GM19467 (cell line): Measurements from ENCODE around the gene TMC2.

Experiments used
- ATAC-seq: cut with Tn5 transposase; IDR thresholded peaks from one replicate; pipeline ENCODE4 v1.9.1; 2021; ENCODE audit warnings: mild to moderate bottlenecking, moderate library complexity; ENCODE audit not compliant: unreplicated experiment

The TMC2 gene

DNA sequence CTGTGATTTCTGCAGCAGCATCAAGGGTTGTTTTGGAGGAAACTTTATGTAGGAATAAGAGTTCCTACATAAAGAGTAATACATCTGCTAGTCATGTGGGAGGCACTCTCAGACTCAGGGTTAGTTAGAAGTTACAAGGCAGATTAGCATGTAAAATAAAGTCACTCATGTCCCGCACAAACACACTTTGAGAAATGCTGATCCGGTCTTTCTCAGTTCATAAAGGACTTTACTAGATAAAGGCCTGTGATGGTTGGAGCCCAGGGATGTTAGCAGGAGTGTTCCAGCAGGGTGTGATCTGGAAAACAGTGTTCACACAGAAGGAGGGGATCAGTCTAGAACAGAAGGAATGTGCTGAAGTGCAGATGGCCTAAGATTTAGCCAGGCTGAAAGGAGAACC, 83.0 kb downstream of the TMC2 start:
- ATAC-seq, result no peak

DNA sequence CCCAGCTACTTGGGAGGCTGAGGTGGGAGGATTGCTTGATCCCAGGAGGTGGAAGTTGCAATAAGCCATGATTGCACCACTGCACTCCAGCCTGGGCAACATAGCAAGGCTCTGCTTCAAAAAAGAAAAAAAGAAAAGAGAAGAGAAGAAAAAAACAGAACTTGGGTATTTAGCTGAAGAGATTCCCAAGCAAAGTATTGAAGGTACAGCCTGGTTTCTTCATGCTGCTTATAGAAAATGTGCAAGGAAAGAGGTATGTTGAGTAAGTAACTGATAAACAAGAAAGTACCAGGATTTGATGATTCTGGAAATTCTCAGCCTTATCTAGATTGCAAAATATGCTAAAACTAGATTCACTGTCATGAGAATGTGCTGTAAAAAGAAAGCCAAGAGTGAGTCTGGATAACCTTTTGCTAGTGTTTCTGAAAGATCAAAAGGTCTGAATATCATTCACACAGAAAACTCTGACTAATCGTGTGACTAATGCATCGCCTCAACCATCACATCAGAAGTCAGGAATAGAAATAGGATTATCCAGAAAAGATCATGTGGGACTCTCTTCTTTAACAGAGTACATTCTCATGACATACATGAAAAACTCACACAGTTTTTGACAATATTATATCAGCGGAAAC, 83.7 kb downstream of the TMC2 start:
- ATAC-seq, result no peak

DNA sequence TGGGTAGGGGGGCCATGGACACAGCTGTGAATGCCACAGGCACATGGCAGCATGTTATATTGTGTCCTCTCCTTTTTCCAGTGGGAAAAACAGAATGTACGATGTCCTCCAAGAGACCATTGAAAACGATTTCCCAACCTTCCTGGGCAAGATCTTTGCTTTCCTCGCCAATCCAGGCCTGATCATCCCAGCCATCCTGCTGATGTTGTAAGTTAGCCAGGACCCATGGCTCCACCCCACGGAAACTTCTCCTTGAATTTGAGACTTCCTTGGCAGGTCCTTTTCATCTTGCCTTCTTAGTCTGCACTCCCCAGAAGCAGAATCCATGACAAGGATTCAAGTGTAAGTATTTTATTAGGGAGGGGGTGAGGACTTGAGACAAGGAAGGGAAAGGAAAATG, 87.8 kb downstream of the TMC2 start:
- ATAC-seq, result no peak

DNA sequence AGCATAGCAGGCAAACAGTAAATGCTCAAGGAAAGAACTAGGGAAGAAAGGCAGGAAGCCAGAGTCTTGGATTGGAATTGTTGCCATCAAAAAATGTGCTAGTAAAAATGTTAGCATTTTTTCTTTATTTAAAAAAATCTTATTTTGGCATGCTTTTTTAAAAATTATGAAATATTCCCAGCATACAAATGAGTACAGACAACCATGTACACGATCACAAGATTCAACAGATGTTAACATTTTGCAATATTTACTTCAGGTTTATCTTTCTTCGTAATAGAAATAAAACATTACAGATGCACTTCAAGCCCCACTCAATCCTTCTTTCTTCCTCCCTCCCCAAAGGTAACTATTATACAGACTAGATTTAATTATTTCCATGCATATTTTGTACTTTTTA, 88.7 kb downstream of the TMC2 start:
- no peak for ATAC-seq

GRCh38 chr20:2626853-2627541, 90.6 kb downstream of the TMC2 start:
- ATAC-seq, result no peak

GRCh38 chr20:2631228-2631627, 94.9 kb downstream of the TMC2 start:
- no peak for ATAC-seq

DNA sequence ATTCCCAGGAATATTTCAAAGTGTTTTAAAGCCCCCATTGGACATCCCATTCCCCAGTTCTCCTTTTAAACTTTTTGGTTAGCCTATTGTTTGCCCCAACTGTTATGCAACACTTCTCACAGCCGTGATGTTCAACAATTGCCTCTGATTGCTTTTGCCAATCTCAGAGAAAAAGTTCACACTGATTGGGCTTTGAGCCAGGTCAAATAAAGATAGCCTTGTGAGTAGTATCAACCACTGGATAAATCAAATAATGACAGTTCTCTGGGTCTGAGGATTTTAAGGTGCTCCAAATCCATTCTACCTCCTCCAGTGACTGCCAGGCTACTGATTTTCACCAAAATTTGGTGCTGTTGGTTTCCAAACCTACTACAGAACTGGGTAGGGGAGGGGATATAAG, 97.0 kb downstream of the TMC2 start:
- no peak for ATAC-seq

GRCh38 chr20:2637246-2637645, 100.9 kb downstream of the TMC2 start:
- ATAC-seq, result no peak

DNA sequence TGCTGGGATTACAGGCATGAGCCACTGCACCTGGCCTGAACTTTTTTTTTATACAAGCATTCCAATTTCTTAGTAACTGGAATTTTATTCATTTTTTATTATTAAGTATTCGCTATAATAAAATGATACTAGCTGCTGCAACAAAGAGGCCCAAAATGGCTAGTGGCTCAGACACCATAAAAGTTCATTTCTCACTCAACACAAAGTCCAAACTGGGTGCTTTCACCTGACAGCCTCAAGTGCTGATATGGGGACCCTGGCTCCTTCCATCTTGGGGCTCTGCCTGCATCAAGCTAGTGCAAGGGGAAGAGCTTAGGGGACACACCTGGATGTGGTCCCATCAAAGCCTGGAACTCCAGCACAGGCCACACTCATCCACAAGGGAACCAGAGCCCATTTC, 103.9 kb downstream of the TMC2 start:
- no peak for ATAC-seq

DNA sequence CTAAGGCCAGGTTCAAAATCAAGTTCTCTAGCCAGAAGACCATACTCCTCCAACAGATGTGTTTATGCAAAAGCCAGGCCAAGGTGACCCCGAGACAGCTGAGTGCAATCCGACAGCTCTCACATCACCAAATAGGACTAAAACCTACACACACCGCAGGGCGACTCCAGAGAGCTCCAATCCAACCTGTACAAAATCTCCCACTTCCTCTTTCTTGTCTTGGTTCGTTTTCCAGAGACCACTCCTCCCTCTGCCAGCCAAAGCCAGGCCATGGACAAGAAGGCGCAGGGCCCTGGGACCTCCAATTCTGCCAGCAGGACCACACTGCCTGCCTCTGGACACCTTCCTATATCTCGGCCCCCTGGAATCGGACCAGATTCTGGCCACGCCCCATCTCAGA, 104.5 kb downstream of the TMC2 start:
- ATAC-seq, result no peak

DNA sequence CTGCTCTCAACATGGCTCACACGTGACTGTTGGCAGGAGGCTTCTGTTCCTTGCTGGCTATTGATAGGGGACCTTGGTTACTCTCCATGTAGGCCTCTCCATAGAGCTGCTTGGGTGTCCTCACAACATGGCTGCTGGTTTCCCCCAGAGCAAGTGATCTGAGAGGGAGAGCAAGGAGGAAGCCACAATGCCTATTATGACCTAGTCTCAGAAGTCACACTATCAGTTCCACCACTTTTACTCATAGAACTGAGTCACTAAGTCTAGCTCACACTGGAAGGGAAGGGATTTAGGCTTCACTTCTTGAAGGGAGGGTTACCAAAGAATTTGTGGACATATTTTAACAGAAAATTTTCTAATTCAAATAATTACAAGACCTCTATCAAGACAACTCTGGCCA, 107.3 kb downstream of the TMC2 start:
- no peak for ATAC-seq

DNA sequence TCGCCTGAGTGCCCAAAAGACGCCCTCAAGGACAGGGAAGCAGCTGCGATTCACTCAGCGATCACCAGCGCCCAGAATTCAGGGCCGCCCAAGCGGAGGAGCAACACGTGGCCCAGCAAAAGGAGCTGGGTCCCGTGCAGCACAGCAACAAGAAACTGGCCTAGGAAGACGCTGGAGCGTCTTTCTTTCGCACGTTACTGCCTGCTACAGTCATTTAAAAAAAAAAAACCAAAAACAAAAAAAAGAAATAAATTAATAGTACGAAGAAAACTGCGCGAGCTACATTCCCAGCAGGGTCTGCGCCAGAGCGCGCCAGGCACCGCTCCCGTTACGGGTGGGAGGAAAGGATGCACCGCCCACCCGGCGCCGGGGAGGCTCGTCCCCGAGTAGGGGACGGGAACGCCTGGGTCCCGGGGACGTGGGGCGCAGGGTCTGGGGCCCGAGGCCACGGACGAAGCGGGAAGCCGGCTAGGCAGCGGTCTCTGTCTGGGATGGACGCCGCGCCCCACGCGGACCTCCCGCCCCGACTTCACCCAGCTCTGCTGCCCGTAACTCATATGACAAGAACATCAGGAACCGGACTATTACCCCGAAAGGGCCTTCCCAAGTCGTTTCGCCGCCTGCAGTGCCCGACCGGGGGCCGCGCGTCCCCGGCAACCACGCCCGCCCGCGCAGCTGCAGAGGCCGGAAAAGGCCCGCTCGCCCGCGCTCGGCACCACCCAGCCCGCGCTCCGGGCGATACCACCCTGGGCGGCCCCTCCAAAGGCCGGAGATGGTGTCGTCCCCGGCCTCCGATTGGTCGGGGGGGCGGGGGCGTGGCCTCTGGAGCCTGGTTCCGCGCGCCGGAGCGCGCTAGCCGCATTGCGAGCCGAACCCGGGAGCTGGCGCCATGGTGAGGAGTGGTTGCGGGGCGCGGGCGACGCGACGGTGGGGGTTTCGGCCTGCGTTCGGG, 115.7 kb downstream of the TMC2 start, which contains the start of gene NOP56:
NOP56 (plus strand) TSS at position 861 of the 952 bp plus-strand sequence; CDS start at position 890, 29 bp downstream.
- peak; percentile 79 for ATAC-seq

- ATAC-seq, result peak; percentile 32
These were observed 116.6 kb downstream of the TMC2 start for GRCh38 chr20:2652724-2653555.

DNA sequence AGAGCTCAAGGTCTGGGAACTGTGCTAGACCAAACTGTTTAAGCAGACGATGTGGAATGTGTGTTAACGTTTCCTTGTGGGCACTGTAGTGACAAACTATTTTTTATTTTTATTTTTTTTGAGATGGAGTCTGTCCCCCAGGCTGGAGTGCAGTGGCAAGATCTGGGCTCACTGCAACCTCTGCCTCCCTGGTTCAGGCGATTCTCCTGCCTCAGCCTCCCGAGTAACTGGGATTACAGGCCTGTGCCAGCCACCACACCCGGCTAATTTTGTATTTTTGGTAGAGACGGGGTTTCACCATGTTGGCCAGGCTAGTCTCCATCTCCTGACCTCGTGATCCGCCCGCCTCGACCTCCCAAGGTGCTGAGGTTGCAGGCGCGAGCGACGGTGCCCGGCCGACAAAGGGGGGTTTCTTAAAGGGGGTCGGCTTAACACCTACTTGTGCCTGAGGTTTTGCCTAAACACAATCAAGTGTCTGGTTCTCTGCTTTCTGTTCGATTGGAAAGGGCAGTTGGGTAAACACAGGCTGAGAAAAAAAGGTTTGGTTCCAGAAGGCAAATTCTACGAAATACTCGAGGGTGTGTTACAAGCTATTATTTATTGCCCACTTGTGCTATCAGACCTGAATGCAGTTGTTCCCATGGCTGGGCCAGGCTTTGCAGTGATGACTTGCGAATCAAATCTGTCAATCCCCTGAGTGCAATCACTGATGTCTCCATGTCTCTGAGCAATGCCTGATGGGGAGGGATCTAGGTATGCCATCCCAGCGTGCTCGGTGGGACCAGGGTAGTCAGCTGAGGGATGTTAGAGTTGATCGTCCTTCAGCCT, 117.4 kb downstream of the TMC2 start:
- no peak for ATAC-seq

DNA sequence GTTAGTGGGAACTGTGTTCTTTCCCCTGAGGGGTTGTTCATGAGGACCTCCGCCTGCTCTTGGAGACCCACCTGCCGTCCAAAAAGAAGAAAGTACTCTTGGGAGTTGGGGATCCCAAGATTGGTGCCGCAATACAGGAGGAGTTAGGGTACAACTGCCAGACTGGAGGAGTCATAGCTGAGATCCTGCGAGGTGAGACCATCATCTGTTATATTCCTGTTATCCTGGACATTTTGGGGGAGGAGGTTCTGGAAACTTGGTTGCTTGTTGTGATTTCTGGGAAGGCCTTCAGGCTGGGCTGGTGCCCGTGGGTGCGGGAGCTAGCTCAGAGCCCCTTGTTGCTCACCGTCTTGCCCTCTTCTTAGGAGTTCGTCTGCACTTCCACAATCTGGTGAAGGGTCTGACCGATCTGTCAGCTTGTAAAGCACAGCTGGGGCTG, 118.0 kb downstream of the TMC2 start:
- ATAC-seq, result no peak

GRCh38 chr20:2654831-2655230, 118.5 kb downstream of the TMC2 start:
- ATAC-seq, result no peak

GRCh38 chr20:2655331-2656116, 119.2 kb downstream of the TMC2 start:
- ATAC-seq, result no peak

GRCh38 chr20:2656471-2657117, 120.2 kb downstream of the TMC2 start:
- no peak for ATAC-seq
